Left ventricle myocardium inferior (tissue), 1 donor: ENCODE data around the gene ANKRD27. TPM values are rescaled to one million over a fixed set of nuclear protein-coding genes. Genes with fewer than 3 reads are reported as not detected.

Source experiments
- DNase-seq: peaks from one replicate; pipeline ENCODE4 v3.0.0-alpha.2; 2020
- H3K27ac ChIP-seq: fragments of 200-600 bp; replicated peaks from 2 replicates; pipeline ENCODE4 v1.8.0; 2021
- H3K27me3 ChIP-seq: fragments of 200-600 bp; 2 replicates; pipeline ENCODE4 v1.8.0; 2021; ENCODE audit warnings: low read depth
- H3K36me3 ChIP-seq: fragments of 200-600 bp; 2 replicates; pipeline ENCODE4 v1.8.0; 2021
- H3K4me1 ChIP-seq: fragments of 200-600 bp; 2 replicates; pipeline ENCODE4 v1.8.0; 2021
- H3K4me3 ChIP-seq: fragments of 200-600 bp; 2 replicates; pipeline ENCODE4 v1.8.0; 2021; ENCODE audit warnings: mild to moderate bottlenecking, moderate library complexity
- H3K9me3 ChIP-seq: fragments of 200-600 bp; replicated peaks from 2 replicates; pipeline ENCODE4 v1.8.0; 2021
- intact Hi-C: fragments of 100-400 bp; cut with micrococcal nuclease; formaldehyde crosslinking; loops from one replicate; pipeline ENCODE4 v1.11.0; 2022
- total RNA-seq: library from RNA; stranded (reverse); fragmentation: NEBNext Ultra II Directional; extraction: Animal tissue kit (Norgen Biotek cat#: 25700); gene quantifications from one replicate; pipeline ENCODE4 v1.2.1, GENCODE V29; 2021
- TF ChIP-seq, protein P1 (sequence below): fragments of 200-600 bp; IDR thresholded peaks from 2 replicates; pipeline ENCODE4 v1.8.0; 2021; ENCODE audit warnings: antibody characterized with exemption, mild to moderate bottlenecking, borderline replicate concordance
- donor health status: DM: no; HTN: yes; CAD: no; lungs with severe emphysema.

ANKRD27 gene
- total RNA-seq, 1 donor from 2014 or later, result 18.0 TPM

GRCh38 chr19:32615569-32615968, 59.4 kb downstream of the ANKRD27 start:
- Histone ChIP-seq H3K27ac (no peak overlapping the region), H3K4me3 (no peak overlapping the region), H3K9me3 (peaks cover 15% of the 10 kb centered on the region), H3K27me3 (no peaks in the 10 kb centered on the region), H3K4me1 (no peaks in the 10 kb centered on the region), H3K36me3 (peaks cover 89% of the 10 kb centered on the region)
- no peak for DNase-seq
- intact Hi-C loops, result no loop called here
- TF ChIP-seq, protein P1, sequence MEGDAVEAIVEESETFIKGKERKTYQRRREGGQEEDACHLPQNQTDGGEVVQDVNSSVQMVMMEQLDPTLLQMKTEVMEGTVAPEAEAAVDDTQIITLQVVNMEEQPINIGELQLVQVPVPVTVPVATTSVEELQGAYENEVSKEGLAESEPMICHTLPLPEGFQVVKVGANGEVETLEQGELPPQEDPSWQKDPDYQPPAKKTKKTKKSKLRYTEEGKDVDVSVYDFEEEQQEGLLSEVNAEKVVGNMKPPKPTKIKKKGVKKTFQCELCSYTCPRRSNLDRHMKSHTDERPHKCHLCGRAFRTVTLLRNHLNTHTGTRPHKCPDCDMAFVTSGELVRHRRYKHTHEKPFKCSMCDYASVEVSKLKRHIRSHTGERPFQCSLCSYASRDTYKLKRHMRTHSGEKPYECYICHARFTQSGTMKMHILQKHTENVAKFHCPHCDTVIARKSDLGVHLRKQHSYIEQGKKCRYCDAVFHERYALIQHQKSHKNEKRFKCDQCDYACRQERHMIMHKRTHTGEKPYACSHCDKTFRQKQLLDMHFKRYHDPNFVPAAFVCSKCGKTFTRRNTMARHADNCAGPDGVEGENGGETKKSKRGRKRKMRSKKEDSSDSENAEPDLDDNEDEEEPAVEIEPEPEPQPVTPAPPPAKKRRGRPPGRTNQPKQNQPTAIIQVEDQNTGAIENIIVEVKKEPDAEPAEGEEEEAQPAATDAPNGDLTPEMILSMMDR, result no peak

DNA sequence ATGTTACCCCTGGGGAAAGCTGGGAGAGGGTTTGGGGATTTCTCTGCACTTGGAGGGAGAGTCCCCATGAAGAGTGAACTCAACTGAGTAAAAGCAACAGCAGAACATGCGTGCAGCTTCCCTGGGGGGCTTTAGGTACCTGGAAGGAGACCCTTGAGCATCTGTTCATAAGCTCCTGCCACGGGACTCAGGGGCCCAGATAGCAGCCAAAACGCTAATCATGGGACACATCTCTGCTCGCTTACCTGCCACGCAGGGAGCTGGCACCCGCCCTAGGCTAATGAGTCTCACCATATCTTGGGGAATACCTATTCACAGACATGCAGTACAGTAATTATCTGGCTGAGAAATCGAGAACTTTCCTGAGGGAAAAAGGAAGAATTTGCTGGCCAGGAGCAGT, 60.1 kb downstream of the ANKRD27 start:
- TF ChIP-seq, protein P1, result no peak
- intact Hi-C loops, result no loop called here
- H3K4me1 ChIP-seq, result no peaks in the 10 kb centered on the region
- no peak for DNase-seq
- H3K4me3 ChIP-seq, result no peak overlapping the region
- no peaks in the 10 kb centered on the region for H3K27me3 ChIP-seq
- no peak overlapping the region for H3K27ac ChIP-seq
- peaks cover 82% of the 10 kb centered on the region for H3K36me3 ChIP-seq
- peaks cover 15% of the 10 kb centered on the region for H3K9me3 ChIP-seq

- TF ChIP-seq, protein P1, result no peak
- intact Hi-C loops, result no loop called here
- peaks cover 15% of the 10 kb centered on the region for H3K9me3 ChIP-seq
- H3K4me1 ChIP-seq, result no peaks in the 10 kb centered on the region
- H3K36me3 ChIP-seq, result peaks cover 71% of the 10 kb centered on the region
- no peak for DNase-seq
- no peak overlapping the region for H3K27ac ChIP-seq
- no peak overlapping the region for H3K4me3 ChIP-seq
- no peaks in the 10 kb centered on the region for H3K27me3 ChIP-seq
Measured at GRCh38 chr19:32613008-32613407, 62.0 kb downstream of the ANKRD27 start.

GRCh38 chr19:32611161-32611560, 63.8 kb downstream of the ANKRD27 start:
- Histone ChIP-seq H3K27ac (no peak overlapping the region), H3K27me3 (no peaks in the 10 kb centered on the region), H3K4me3 (no peak overlapping the region), H3K9me3 (peaks cover 15% of the 10 kb centered on the region), H3K4me1 (no peaks in the 10 kb centered on the region), H3K36me3 (peaks cover 71% of the 10 kb centered on the region)
- TF ChIP-seq, protein P1, result no peak
- intact Hi-C loops, result no loop called here
- DNase-seq, result no peak

DNA sequence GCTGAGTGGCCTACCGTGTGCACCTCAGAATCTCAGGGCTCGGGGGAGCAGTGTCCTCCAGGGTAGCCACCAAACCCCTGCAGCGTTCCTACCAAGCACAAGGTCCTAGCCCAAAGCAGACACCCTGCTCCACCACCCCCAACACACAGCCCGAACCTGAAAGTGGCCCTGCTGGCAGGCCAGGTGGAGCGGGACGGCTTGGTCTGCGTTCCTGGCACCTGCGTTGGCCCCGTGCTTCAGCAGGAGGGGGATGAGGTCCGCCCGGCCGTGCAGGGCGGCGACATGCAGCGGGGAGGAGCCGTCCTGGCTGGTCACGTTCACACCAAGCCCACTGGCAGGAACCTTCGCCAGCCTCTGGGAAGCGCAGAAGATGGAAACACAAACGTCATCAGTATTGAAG, 67.5 kb downstream of the ANKRD27 start:
- H3K9me3 ChIP-seq, result peaks cover 6% of the 10 kb centered on the region
- peaks cover 72% of the 10 kb centered on the region for H3K36me3 ChIP-seq
- H3K27me3 ChIP-seq, result no peaks in the 10 kb centered on the region
- no peaks in the 10 kb centered on the region for H3K4me1 ChIP-seq
- intact Hi-C loops, result no loop called here
- H3K4me3 ChIP-seq, result no peak overlapping the region
- no peak for DNase-seq
- TF ChIP-seq, protein P1, result no peak
- H3K27ac ChIP-seq, result no peak overlapping the region

DNA sequence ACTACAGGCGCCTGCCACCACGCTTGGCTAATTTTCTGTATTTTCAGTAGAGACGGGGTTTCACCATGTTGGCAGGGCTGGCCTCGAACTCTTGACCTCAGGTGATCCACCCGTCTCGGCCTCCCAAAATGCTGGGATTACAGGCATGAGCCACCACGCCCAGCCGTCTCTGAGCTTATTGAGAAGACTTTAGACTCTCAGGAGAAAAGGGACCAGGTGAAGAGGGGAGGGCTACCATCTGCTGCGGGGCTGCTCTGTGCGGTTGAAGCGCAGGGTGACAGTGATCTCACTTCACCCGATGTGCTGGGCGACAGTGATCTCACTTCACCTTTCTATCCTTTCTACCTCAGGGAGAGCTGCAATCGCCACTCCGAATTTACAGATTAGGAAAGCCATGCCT, 68.7 kb downstream of the ANKRD27 start:
- peaks cover 75% of the 10 kb centered on the region for H3K36me3 ChIP-seq
- intact Hi-C loops, result no loop called here

More for the DNA sequence above, 68.7 kb downstream of the ANKRD27 start:
- no peaks in the 10 kb centered on the region for H3K4me1 ChIP-seq
- DNase-seq, result no peak
- no peak overlapping the region for H3K27ac ChIP-seq
- H3K27me3 ChIP-seq, result no peaks in the 10 kb centered on the region
- TF ChIP-seq, protein P1, result no peak
- no peak overlapping the region for H3K4me3 ChIP-seq
- no peaks in the 10 kb centered on the region for H3K9me3 ChIP-seq
